Omental fat pad (tissue), 4 donors: Measurements from ENCODE around the gene SSNA1. TPM values are rescaled to one million over a fixed set of nuclear protein-coding genes. Genes with fewer than 3 reads are reported as not detected.

Experiments used
- ATAC-seq: fragments of 150-250 bp; one replicate; pipeline ENCODE4 v1.9.1; 2016; ENCODE audit warnings: mild to moderate bottlenecking, moderate library complexity; ENCODE audit not compliant: low FRiP score
- DNase-seq: peaks from one replicate; pipeline ENCODE4 v3.0.0-alpha.2; 2019; ENCODE audit warnings: low spot score
- total RNA-seq, 4 donors: library from RNA; depleted of rRNA; stranded (reverse); fragments of >200 nt; gene quantifications; one replicate each; pipeline ENCODE4 v1.1.0, GENCODE V29; 2016
- TF ChIP-seq, protein P1 (sequence below), 3 donors: fragments of 450-650 bp; IDR thresholded peaks; one replicate each; pipeline ENCODE4 v1.5.1; 2016 to 2017; ENCODE audit warnings: antibody characterized with exemption in 3 of 3, mild to moderate bottlenecking in 3 of 3, moderate library complexity in 2 of 3

The SSNA1 gene
- total RNA-seq, 4 donors from 2014 or later: 51.2 to 78.2 (median 67.1) TPM

- TF ChIP-seq, protein P1, sequence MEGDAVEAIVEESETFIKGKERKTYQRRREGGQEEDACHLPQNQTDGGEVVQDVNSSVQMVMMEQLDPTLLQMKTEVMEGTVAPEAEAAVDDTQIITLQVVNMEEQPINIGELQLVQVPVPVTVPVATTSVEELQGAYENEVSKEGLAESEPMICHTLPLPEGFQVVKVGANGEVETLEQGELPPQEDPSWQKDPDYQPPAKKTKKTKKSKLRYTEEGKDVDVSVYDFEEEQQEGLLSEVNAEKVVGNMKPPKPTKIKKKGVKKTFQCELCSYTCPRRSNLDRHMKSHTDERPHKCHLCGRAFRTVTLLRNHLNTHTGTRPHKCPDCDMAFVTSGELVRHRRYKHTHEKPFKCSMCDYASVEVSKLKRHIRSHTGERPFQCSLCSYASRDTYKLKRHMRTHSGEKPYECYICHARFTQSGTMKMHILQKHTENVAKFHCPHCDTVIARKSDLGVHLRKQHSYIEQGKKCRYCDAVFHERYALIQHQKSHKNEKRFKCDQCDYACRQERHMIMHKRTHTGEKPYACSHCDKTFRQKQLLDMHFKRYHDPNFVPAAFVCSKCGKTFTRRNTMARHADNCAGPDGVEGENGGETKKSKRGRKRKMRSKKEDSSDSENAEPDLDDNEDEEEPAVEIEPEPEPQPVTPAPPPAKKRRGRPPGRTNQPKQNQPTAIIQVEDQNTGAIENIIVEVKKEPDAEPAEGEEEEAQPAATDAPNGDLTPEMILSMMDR (IDR thresholded peaks at IDR 0.05): no peak
- DNase-seq (no peak), ATAC-seq (peak; percentile 2)
These were observed 388 bp upstream of the SSNA1 start for GRCh38 chr9:137188086-137188489.

DNA sequence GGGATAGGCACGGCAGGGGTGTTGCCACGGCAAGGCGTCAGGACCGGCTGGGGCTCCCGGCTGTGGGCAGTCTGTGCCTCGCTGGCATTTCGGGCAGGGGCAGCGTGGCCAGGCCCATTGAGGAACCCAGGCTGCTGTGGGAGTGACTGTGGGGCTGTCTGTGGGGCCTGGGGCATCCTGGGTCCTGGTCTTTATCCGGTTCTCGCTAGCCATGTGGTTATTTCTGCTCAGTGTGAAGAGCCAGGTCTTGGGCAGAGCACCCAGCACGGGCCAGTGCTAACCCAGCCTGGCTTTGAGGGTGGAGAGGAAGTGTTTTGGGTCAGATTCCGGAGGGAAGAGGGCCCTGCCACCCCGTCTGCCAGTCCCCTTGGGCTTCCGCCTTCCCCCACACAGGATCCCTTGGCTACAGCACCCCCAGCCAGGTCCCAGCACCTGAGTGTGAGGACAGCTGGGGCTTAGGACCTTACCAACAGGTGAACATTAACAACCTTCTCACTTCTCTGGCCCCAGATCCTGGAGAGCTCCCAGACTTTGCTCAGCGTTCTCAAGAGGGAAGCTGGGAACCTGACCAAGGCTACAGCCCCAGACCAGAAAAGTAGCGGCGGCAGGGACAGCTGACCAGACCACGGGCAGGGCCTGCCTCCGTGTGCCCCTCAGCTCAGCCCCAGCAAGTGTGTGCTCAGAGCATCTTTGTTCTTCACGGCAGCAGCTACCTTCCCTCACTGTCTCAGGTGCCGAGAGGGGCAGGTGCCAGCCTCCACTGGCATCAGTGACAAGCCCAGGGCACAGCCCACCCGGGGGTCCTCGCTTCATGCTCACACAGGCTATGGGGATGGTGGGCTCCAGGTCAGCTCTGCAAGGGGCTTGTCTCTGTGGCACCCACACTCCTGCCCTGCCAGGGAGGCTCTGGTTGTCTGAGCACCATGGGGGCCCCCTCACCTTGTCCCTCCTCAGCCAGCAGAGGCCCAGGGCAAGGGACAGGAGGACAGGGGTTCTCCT, 1.1 kb downstream of the SSNA1 start:
- DNase-seq (no peak), ATAC-seq (no peak)
- TF ChIP-seq, protein P1 (IDR thresholded peaks at IDR 0.05): no peak

- DNase-seq (no peak), ATAC-seq (no peak)
- TF ChIP-seq, protein P1 (IDR thresholded peaks at IDR 0.05): no peak
These were observed 1.9 kb downstream of the SSNA1 start for GRCh38 chr9:137190315-137190856.

DNA sequence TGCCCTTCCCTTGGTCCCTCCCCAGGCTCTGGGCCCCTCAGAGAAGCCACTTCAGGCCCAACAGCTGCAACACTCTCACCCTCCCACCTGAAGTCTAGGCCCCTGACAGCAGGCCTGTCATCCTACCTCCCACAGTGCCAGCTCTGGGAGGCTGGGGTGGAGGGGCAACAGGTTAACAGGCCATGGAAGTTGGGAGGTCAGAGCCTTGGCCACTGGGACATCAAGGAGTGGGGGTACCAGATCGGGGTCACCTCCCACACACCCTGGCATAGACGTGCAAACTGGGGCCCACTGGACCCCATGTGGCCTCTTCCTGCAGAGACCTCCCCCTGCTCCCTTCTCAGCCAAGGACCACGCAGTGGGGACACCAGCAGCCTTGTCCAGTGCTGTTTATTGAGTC, 2.8 kb downstream of the SSNA1 start:
- TF ChIP-seq, protein P1 (IDR thresholded peaks at IDR 0.05): no peak
- DNase-seq (no peak), ATAC-seq (no peak)

DNA sequence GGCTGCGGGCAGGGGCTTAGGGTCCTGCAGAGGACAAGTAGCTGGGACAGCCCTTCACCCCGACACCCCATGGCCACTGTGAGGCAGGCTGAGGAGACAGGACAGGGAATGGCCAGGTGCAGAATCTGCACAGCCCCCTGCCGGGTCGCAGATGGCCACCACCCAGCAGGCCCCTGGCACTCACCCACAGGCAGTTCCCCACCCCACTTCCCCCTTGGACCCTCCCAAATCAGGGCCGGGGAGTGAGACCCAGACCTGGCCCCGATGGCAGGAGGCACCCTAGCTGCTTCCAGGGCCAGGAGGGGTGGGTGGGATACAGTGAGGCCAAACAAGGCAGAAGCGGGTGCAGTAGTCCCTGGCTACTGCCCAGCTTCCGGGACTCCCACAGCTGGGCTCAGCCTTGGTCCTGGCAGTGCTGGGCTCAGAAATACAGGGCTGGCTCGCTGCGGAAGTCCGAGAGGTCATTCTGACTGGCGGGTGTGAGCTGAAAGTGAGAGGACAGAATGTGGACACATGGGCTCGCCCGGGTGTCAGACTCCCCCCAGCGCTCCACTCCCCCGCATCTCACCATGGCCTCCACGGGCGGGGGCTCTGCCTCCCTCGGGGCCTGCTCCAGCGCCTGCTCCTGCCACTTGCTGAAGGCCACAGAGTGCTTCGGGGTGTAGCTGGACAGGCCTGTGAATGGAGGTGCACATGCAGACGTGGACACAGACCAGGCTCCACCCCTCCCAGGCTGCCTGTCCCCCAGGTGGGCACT, 3.4 kb downstream of the SSNA1 start:
- ATAC-seq: no peak
- no peak for DNase-seq
- TF ChIP-seq, protein P1 (IDR thresholded peaks at IDR 0.05): no peak

DNA sequence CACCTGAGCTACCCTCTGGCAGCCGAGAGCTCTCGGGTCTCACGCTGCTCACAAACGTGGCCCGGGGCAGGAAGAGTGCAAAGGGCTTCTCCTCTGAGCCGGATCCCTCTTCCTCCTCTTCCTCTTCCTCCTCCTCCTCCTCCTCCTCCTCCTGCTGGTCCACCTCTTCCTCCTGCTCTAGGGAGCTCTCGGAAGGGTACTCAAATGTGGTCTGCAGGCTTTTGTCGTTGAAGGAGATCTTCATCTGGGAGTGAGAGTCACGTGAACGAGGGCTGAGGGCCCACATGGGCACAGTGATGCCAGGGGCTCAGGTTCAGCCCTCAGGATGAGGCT, 3.9 kb downstream of the SSNA1 start:
- TF ChIP-seq, protein P1 (IDR thresholded peaks at IDR 0.05): no peak

More for the DNA sequence above, 3.9 kb downstream of the SSNA1 start:
- ATAC-seq (no peak), DNase-seq (no peak)
